HUES6 (cell line): ENCODE data around the gene COL23A1.

ENCODE experiments used
- H3K27ac ChIP-seq: 2 replicates; pipeline ENCODE4 v1.7.0; 2013; ENCODE audit warnings: low read depth, mild to moderate bottlenecking, low read length, inconsistent platforms
- H3K27me3 ChIP-seq: 2 replicates; pipeline ENCODE4 v1.6.1; 2013; ENCODE audit warnings: low read length; ENCODE audit not compliant: control insufficient read depth, insufficient read depth
- H3K36me3 ChIP-seq: 2 replicates; pipeline ENCODE4 v1.6.1; 2013; ENCODE audit warnings: low read length; ENCODE audit not compliant: control insufficient read depth, insufficient read depth
- H3K4me1 ChIP-seq: 2 replicates; pipeline ENCODE4 v1.6.1; 2013; ENCODE audit warnings: low read length; ENCODE audit not compliant: control insufficient read depth, insufficient read depth
- H3K4me3 ChIP-seq: 2 replicates; pipeline ENCODE4 v1.5.1; 2013; ENCODE audit warnings: low read depth, low read length
- H3K9ac ChIP-seq: one replicate; pipeline ENCODE4 v1.6.1; 2013; ENCODE audit warnings: mild to moderate bottlenecking, low read length
- H3K9me3 ChIP-seq: 2 replicates; pipeline ENCODE4 v1.6.1; 2013; ENCODE audit warnings: low read depth, low read length; ENCODE audit not compliant: control insufficient read depth, insufficient read depth

COL23A1 gene

GRCh38 chr5:178622679-178623247, 32.6 kb upstream of the COL23A1 start:
- H3K4me1 ChIP-seq, result peaks cover 28% of the 10 kb centered on the region
- H3K27ac ChIP-seq, result no peak overlapping the region
- no peak overlapping the region for H3K9ac ChIP-seq
- peaks cover 40% of the 10 kb centered on the region for H3K36me3 ChIP-seq
- H3K9me3 ChIP-seq, result no peaks in the 10 kb centered on the region
- H3K27me3 ChIP-seq, result no peaks in the 10 kb centered on the region
- no peak overlapping the region for H3K4me3 ChIP-seq

GRCh38 chr5:178619390-178619789, 29.2 kb upstream of the COL23A1 start:
- H3K9me3 ChIP-seq, result no peaks in the 10 kb centered on the region
- no peak overlapping the region for H3K9ac ChIP-seq
- no peaks in the 10 kb centered on the region for H3K27me3 ChIP-seq
- no peak overlapping the region for H3K27ac ChIP-seq
- H3K4me3 ChIP-seq, result peak overlapping the region; percentile 12; the same call in 1 of the 2 replicates
- H3K36me3 ChIP-seq, result peaks cover 73% of the 10 kb centered on the region
- H3K4me1 ChIP-seq, result peaks cover 21% of the 10 kb centered on the region

GRCh38 chr5:178612299-178612698, 22.1 kb upstream of the COL23A1 start:
- peaks cover 91% of the 10 kb centered on the region for H3K36me3 ChIP-seq
- no peak overlapping the region for H3K4me3 ChIP-seq
- no peak overlapping the region for H3K9ac ChIP-seq
- H3K9me3 ChIP-seq, result no peaks in the 10 kb centered on the region
- H3K4me1 ChIP-seq, result no peaks in the 10 kb centered on the region
- H3K27ac ChIP-seq, result no peak overlapping the region
- no peaks in the 10 kb centered on the region for H3K27me3 ChIP-seq

GRCh38 chr5:178606269-178606668, 16.1 kb upstream of the COL23A1 start:
- Histone ChIP-seq H3K27me3 (no peaks in the 10 kb centered on the region), H3K36me3 (peaks cover 89% of the 10 kb centered on the region), H3K4me3 (no peak overlapping the region)

GRCh38 chr5:178605788-178606187, 15.6 kb upstream of the COL23A1 start:
- Histone ChIP-seq H3K36me3 (peaks cover 87% of the 10 kb centered on the region), H3K4me1 (no peaks in the 10 kb centered on the region), H3K4me3 (no peak overlapping the region), H3K9ac (no peak overlapping the region), H3K27me3 (no peaks in the 10 kb centered on the region), H3K9me3 (peaks cover 8% of the 10 kb centered on the region), H3K27ac (no peak overlapping the region)

More at GRCh38 chr5:178606269-178606668, 16.1 kb upstream of the COL23A1 start:
- H3K27ac ChIP-seq, result no peak overlapping the region
- H3K4me1 ChIP-seq, result no peaks in the 10 kb centered on the region
- peaks cover 8% of the 10 kb centered on the region for H3K9me3 ChIP-seq
- no peak overlapping the region for H3K9ac ChIP-seq

GRCh38 chr5:178602752-178603151, 12.6 kb upstream of the COL23A1 start:
- peaks cover 17% of the 10 kb centered on the region for H3K9me3 ChIP-seq
- H3K27ac ChIP-seq, result no peak overlapping the region
- no peak overlapping the region for H3K9ac ChIP-seq
- peaks cover 65% of the 10 kb centered on the region for H3K36me3 ChIP-seq
- H3K27me3 ChIP-seq, result no peaks in the 10 kb centered on the region
- H3K4me1 ChIP-seq, result no peaks in the 10 kb centered on the region
- no peak overlapping the region for H3K4me3 ChIP-seq

- Histone ChIP-seq H3K27ac (no peak overlapping the region), H3K4me3 (no peak overlapping the region)
These were observed 5.6 kb upstream of the COL23A1 start for GRCh38 chr5:178595750-178596149.

GRCh38 chr5:178595150-178595549, 5.0 kb upstream of the COL23A1 start:
- Histone ChIP-seq H3K4me1 (no peaks in the 10 kb centered on the region), H3K4me3 (no peak overlapping the region), H3K9ac (no peak overlapping the region), H3K27ac (no peak overlapping the region), H3K9me3 (peaks cover 29% of the 10 kb centered on the region; the same call in 1 of the 2 replicates), H3K27me3 (peaks cover 7% of the 10 kb centered on the region; the same call in 1 of the 2 replicates), H3K36me3 (peaks cover 4% of the 10 kb centered on the region)

More at GRCh38 chr5:178595750-178596149, 5.6 kb upstream of the COL23A1 start:
- peaks cover 29% of the 10 kb centered on the region; the same call in 1 of the 2 replicates for H3K9me3 ChIP-seq
- peaks cover 6% of the 10 kb centered on the region for H3K36me3 ChIP-seq
- no peaks in the 10 kb centered on the region for H3K4me1 ChIP-seq
- no peak overlapping the region for H3K9ac ChIP-seq
- peaks cover 7% of the 10 kb centered on the region; the same call in 1 of the 2 replicates for H3K27me3 ChIP-seq

GRCh38 chr5:178590924-178591423, 781 bp upstream of the COL23A1 start:
- Histone ChIP-seq H3K36me3 (peaks cover 4% of the 10 kb centered on the region; the same call in 1 of the 2 replicates), H3K27ac (no peak overlapping the region), H3K4me1 (peaks cover 20% of the 10 kb centered on the region), H3K27me3 (peaks cover 40% of the 10 kb centered on the region), H3K4me3 (peak overlapping the region; percentile 74; the same call in 1 of the 2 replicates), H3K9me3 (peaks cover 16% of the 10 kb centered on the region; the same call in 1 of the 2 replicates), H3K9ac (no peak overlapping the region)

- no peak overlapping the region for H3K27ac ChIP-seq
These were observed 733 bp downstream of the COL23A1 start for GRCh38 chr5:178589180-178590140.

More at GRCh38 chr5:178589180-178590140, 733 bp downstream of the COL23A1 start:
- H3K27me3 ChIP-seq, result peaks cover 40% of the 10 kb centered on the region
- peaks cover 5% of the 10 kb centered on the region for H3K9me3 ChIP-seq
- H3K9ac ChIP-seq, result peak overlapping the region; percentile 56
- no peaks in the 10 kb centered on the region for H3K36me3 ChIP-seq
- H3K4me3 ChIP-seq, result peak overlapping the region; percentile 74
- peaks cover 20% of the 10 kb centered on the region for H3K4me1 ChIP-seq
